SU-DHL-6 (cell line): ENCODE results near the gene ZNF33B.
"Not testable (repeated sequence)": the region's sequence is repeated elsewhere in the genome, so short reads cannot be mapped to it uniquely, and the experiment has no call there.

Experiments
- H2AFZ ChIP-seq: fragments of 200-600 bp; sonication (generic); 2 replicates; pipeline ENCODE4 v1.6.1; 2014; ENCODE audit warnings: low read depth, mild to moderate bottlenecking, moderate library complexity, mixed read lengths, antibody characterized with exemption, low read length; ENCODE audit not compliant: severe bottlenecking
- H3F3A ChIP-seq: fragments of 200-600 bp; shearing (Covaris generic); 2 replicates; pipeline ENCODE4 v1.6.0; 2016; ENCODE audit warnings: antibody characterized with exemption, mild to moderate bottlenecking; ENCODE audit not compliant: insufficient read depth
- H3K27ac ChIP-seq: fragments of 200-600 bp; sonication (generic); 2 replicates; pipeline ENCODE4 v1.5.1; 2016; ENCODE audit warnings: low read depth, mild to moderate bottlenecking, low read length, moderate library complexity, mixed read lengths
- H3K27me3 ChIP-seq: fragments of 200-600 bp; sonication (generic), shearing (Covaris generic); 2 replicates; pipeline ENCODE4 v1.6.0; 2014; ENCODE audit warnings: mild to moderate bottlenecking, low read length
- H3K36me3 ChIP-seq: fragments of 200-600 bp; sonication (generic); 2 replicates; pipeline ENCODE4 v1.6.1; 2014; ENCODE audit warnings: mild to moderate bottlenecking, low read length, mixed read lengths
- H3K4me2 ChIP-seq: fragments of 300-600, 200-600 bp; shearing (Covaris generic), sonication (generic); 2 replicates; pipeline ENCODE4 v1.6.0; 2014; ENCODE audit warnings: low read length, low read depth, mild to moderate bottlenecking; ENCODE audit not compliant: poor library complexity, severe bottlenecking
- H3K4me3 ChIP-seq: fragments of 200-600 bp; sonication (generic); 2 replicates; pipeline ENCODE4 v1.5.1; 2014; ENCODE audit warnings: antibody characterized with exemption, low read length, mild to moderate bottlenecking, mixed read lengths; ENCODE audit not compliant: insufficient read depth, poor library complexity, severe bottlenecking
- H3K79me2 ChIP-seq: fragments of 200-600 bp; sonication (generic); 2 replicates; pipeline ENCODE4 v1.6.1; 2014; ENCODE audit warnings: mild to moderate bottlenecking, low read length, moderate library complexity; ENCODE audit not compliant: insufficient read depth
- H3K9ac ChIP-seq: fragments of 200-600 bp; sonication (generic); 2 replicates; pipeline ENCODE4 v1.7.0; 2014; ENCODE audit warnings: mild to moderate bottlenecking, low read length
- H3K9me2 ChIP-seq: fragments of 200-600 bp; sonication (generic); replicated peaks from 2 replicates; pipeline ENCODE4 v1.6.1; 2014; ENCODE audit warnings: low read length; ENCODE audit not compliant: insufficient read depth
- H3K9me3 ChIP-seq: fragments of 200-600 bp; sonication (generic); 2 replicates; pipeline ENCODE4 v1.6.1; 2014; ENCODE audit warnings: low read length, mixed read lengths; ENCODE audit not compliant: insufficient read depth
- H4K20me1 ChIP-seq: fragments of 200-600 bp; sonication (generic); 2 replicates; pipeline ENCODE4 v1.6.1; 2014; ENCODE audit warnings: low read depth, mild to moderate bottlenecking, antibody characterized with exemption, low read length, moderate library complexity, mixed read lengths
- EZH2phosphoT487 ChIP-seq: fragments of 200-600 bp; sonication (generic), shearing (Covaris generic); conservative IDR thresholded peaks from 2 replicates; pipeline ENCODE4 v1.6.1; 2018; ENCODE audit warnings: mild to moderate bottlenecking, antibody characterized with exemption, low read length, moderate library complexity, mixed read lengths
- TF ChIP-seq, protein P1 (sequence below): fragments of 200-600 bp; sonication (generic); IDR thresholded peaks from one replicate; pipeline ENCODE4 v1.5.1; 2017; ENCODE audit warnings: antibody characterized with exemption, mild to moderate bottlenecking, low read length, moderate library complexity; ENCODE audit not compliant: insufficient read depth, poor library complexity, severe bottlenecking

Gene ZNF33B

GRCh38 chr10:42638055-42638820 lies at the start of gene ZNF33B:
Gene ZNF33B (minus strand): TSS chr10:42638570. CDS start chr10:42636928, 1,642 bp downstream.
- H3F3A ChIP-seq, result 0 out of 2 replicates have a peak, but pooled peaks cover 5% of the 10 kb centered on the region
- no peaks in the 10 kb centered on the region for H3K27me3 ChIP-seq
- H2AFZ ChIP-seq, result peak within 1 kb of the TSS; percentile 98
- H3K36me3 ChIP-seq, result no peaks in the 10 kb centered on the region
- no peaks in the 10 kb centered on the region for H3K9me3 ChIP-seq
- no peaks in the 10 kb centered on the region for H3K9me2 ChIP-seq
- H4K20me1 ChIP-seq, result no peaks in the 10 kb centered on the region
- H3K9ac ChIP-seq, result peak within 1 kb of the TSS; percentile 75
- H3K4me3 ChIP-seq, result peak within 1 kb of the TSS; percentile 75
- peaks cover 15% of the 10 kb centered on the region for H3K79me2 ChIP-seq
- H3K4me2 ChIP-seq, result peak within 1 kb of the TSS; percentile 99
- peak within 1 kb of the TSS; percentile 79 for H3K27ac ChIP-seq
- no peak for TF ChIP-seq EZH2phosphoT487
- TF ChIP-seq, protein P1, sequence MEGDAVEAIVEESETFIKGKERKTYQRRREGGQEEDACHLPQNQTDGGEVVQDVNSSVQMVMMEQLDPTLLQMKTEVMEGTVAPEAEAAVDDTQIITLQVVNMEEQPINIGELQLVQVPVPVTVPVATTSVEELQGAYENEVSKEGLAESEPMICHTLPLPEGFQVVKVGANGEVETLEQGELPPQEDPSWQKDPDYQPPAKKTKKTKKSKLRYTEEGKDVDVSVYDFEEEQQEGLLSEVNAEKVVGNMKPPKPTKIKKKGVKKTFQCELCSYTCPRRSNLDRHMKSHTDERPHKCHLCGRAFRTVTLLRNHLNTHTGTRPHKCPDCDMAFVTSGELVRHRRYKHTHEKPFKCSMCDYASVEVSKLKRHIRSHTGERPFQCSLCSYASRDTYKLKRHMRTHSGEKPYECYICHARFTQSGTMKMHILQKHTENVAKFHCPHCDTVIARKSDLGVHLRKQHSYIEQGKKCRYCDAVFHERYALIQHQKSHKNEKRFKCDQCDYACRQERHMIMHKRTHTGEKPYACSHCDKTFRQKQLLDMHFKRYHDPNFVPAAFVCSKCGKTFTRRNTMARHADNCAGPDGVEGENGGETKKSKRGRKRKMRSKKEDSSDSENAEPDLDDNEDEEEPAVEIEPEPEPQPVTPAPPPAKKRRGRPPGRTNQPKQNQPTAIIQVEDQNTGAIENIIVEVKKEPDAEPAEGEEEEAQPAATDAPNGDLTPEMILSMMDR, result no peak

- H3K4me2 ChIP-seq, result no peak overlapping the region
- H3K27ac ChIP-seq, result no peak overlapping the region
- H3K9me3 ChIP-seq, result no peaks in the 10 kb centered on the region
- H3K9ac ChIP-seq, result no peak overlapping the region
- no peaks in the 10 kb centered on the region for H3K9me2 ChIP-seq
- H3K27me3 ChIP-seq, result no peaks in the 10 kb centered on the region
- H3K36me3 ChIP-seq, result no peaks in the 10 kb centered on the region
- no peaks in the 10 kb centered on the region for H3F3A ChIP-seq
- H3K4me3 ChIP-seq, result no peak overlapping the region
- TF ChIP-seq, protein P1, result no peak
- no peak for TF ChIP-seq EZH2phosphoT487
- H3K79me2 ChIP-seq, result no peaks in the 10 kb centered on the region
- H4K20me1 ChIP-seq, result no peaks in the 10 kb centered on the region
- H2AFZ ChIP-seq, result no peak overlapping the region
These were observed 46.1 kb upstream of the ZNF33B start for GRCh38 chr10:42684517-42684916.

DNA sequence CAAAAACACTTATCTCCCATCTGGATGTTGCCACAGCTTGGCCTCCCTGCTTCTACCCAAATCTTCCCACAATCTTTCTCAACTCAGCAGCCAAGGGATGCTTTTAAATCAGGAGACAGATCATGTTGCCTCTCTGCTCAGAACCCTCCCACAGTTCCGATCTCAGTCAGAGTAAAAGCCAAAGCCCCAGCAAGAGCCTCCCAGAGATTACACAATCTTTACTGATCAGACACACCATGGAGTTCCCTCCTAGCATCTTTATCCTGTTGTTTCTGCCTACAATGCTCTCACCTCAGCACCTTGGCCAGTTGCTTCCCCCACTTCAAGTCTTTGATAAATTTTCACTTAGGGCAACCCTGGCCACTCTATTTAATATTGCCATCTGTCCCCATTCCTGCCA lies 41.9 kb upstream of the ZNF33B start:
- Histone ChIP-seq H3F3A (no peaks in the 10 kb centered on the region), H4K20me1 (no peaks in the 10 kb centered on the region), H3K79me2 (no peaks in the 10 kb centered on the region), H3K27ac (no peak overlapping the region), H3K9ac (no peak overlapping the region), H3K36me3 (no peaks in the 10 kb centered on the region), H3K27me3 (no peaks in the 10 kb centered on the region), H3K9me2 (no peaks in the 10 kb centered on the region), H3K9me3 (no peaks in the 10 kb centered on the region), H3K4me3 (no peak overlapping the region), H2AFZ (no peak overlapping the region), H3K4me2 (no peak overlapping the region)
- no peak for TF ChIP-seq EZH2phosphoT487
- TF ChIP-seq, protein P1, result no peak

DNA sequence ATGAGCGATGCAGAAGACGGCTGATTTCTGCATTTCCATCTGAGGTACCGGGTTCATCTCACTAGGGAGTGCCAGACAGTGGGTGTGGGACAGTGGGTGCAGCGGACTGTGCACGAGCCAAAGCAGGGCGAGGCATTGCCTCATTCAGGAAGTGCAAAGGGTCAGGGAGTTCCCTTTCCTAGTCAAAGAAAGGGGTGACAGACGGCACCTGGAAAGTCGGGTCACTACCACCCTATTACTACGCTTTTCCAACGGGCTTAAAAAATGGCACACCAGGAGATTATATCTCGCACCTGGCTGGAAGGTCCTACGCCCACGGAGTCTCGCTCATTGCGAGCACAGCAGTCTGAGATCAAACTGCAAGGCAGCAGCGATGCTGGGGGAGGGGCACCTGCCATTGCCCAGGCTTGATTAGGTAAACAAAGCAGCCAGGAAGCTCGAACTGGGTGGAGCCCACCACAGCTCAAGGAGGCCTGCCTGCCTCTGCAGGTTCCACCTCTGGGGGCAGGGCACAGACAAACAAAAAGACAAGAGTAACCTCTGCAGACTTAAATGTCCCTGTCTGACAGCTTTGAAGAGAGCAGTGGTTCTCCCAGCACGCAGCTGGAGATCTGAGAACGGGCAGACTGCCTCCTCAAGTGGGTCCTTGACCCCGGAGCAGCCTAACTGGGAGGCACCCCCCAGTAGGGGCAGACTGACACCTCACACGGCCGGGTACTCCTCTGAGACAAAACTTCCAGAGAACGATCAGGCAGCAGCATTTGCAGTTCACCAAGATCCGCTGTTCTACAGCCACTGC lies 27.0 kb upstream of the ZNF33B start:
- H3K4me2 ChIP-seq, H3K27me3 ChIP-seq, H3K27ac ChIP-seq, H4K20me1 ChIP-seq, H3K79me2 ChIP-seq, H3K9me2 ChIP-seq, H3K4me3 ChIP-seq, H3F3A ChIP-seq, H3K36me3 ChIP-seq, H3K9me3 ChIP-seq, H2AFZ ChIP-seq, H3K9ac ChIP-seq: not testable (repeated sequence)
